Parathyroid adenoma (tissue), 2 donors: ENCODE data around the gene ARHGAP26.

Experiments used
- H2AFZ ChIP-seq: fragments of 300-600 bp; sonication (generic); one replicate; pipeline ENCODE4 v1.7.0; 2017; ENCODE audit warnings: antibody characterized with exemption, mild to moderate bottlenecking
- H3K27ac ChIP-seq: fragments of 300-600 bp; sonication (generic); one replicate; pipeline ENCODE4 v1.7.0; 2017
- H3K27me3 ChIP-seq: fragments of 300-600 bp; sonication (generic); one replicate; pipeline ENCODE4 v1.7.0; 2017; ENCODE audit warnings: low read length; ENCODE audit not compliant: control insufficient read depth, insufficient read depth
- H3K36me3 ChIP-seq: fragments of 300-600 bp; sonication (generic); one replicate; pipeline ENCODE4 v1.7.0; 2017; ENCODE audit warnings: low read length; ENCODE audit not compliant: control insufficient read depth, insufficient read depth
- H3K4me1 ChIP-seq: fragments of 300-600 bp; sonication (generic); one replicate; pipeline ENCODE4 v1.7.0; 2017; ENCODE audit warnings: control low read depth
- H3K4me2 ChIP-seq: fragments of 300-600 bp; sonication (generic); one replicate; pipeline ENCODE4 v1.7.0; 2017; ENCODE audit warnings: low read length
- H3K4me3 ChIP-seq: fragments of 300-600 bp; sonication (generic); one replicate; pipeline ENCODE4 v1.7.0; 2017; ENCODE audit warnings: low read depth, low read length
- H3K79me2 ChIP-seq: fragments of 300-600 bp; sonication (generic); one replicate; pipeline ENCODE4 v1.7.0; 2017; ENCODE audit warnings: control low read depth
- H3K9ac ChIP-seq: fragments of 300-600 bp; sonication (generic); one replicate; pipeline ENCODE4 v1.7.0; 2017; ENCODE audit warnings: mild to moderate bottlenecking
- H3K9me3 ChIP-seq: fragments of 300-600 bp; sonication (generic); one replicate; pipeline ENCODE4 v1.7.0; 2017; ENCODE audit warnings: low read length; ENCODE audit not compliant: control insufficient read depth
- TF ChIP-seq, protein P1 (sequence below): fragments of 300-600 bp; sonication (generic); IDR thresholded peaks from one replicate; pipeline ENCODE4 v1.7.0; 2017; ENCODE audit warnings: antibody characterized with exemption, mild to moderate bottlenecking
- donor health status: primary hyperparathyroidism.

Gene ARHGAP26

DNA sequence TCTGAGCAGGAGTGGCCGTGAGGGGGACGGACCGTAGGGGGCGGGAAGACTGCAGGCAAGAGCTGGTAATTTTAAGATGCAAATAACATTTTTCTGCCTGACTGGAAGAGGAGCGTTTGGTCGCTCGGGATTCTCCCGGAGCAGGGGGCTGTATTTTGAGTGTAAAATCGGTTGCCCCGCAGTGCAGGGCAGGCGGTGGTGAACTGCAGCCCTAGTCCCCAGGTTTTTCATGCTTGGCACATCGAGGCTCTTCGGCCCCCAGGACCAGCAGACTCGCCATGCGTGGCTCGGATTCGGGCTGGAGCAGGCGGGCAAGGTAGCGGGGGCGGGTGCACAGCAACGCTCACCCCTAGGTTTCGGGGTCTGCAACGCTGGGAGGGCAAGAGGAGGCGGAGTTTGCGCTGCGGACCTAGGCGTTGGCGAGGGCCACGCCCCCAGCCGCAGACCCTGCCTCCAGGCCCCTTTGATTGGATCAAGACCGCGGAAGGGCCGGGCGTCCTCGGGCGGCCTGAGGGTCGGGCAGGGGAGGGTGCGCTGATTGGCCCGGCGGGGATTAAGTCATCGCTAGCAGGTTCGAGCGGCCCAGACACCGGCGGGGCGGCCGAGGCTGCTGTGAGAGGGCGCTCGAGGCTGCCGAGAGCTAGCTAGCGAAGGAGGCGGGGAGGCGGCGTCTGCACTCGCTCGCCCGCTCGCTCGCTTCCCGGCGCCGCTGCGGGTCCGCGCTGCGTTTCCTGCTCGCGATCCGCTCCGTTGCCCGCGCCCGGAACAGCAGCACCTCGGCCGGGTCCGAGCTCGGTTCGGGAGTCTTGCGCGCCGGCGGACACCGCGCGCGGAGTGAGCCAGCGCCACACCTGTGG lies at the start of gene ARHGAP26:
Gene ARHGAP26, plus strand, starts transcription at position 585 of the 857 bp plus-strand sequence. CDS start 385 bp downstream, outside the sequence.
- peak within 1 kb of the TSS; percentile 76 for H3K27ac ChIP-seq
- peak within 1 kb of the TSS; percentile 96 for H3K4me2 ChIP-seq
- H2AFZ ChIP-seq: peak within 1 kb of the TSS; percentile 83
- H3K9ac ChIP-seq: no peak within 1 kb of the TSS
- no peaks in the 10 kb centered on the region for H3K36me3 ChIP-seq
- peaks cover 5% of the 10 kb centered on the region for H3K4me1 ChIP-seq
- no peaks in the 10 kb centered on the region for H3K27me3 ChIP-seq
- H3K79me2 ChIP-seq: no peaks in the 10 kb centered on the region
- TF ChIP-seq, protein P1, sequence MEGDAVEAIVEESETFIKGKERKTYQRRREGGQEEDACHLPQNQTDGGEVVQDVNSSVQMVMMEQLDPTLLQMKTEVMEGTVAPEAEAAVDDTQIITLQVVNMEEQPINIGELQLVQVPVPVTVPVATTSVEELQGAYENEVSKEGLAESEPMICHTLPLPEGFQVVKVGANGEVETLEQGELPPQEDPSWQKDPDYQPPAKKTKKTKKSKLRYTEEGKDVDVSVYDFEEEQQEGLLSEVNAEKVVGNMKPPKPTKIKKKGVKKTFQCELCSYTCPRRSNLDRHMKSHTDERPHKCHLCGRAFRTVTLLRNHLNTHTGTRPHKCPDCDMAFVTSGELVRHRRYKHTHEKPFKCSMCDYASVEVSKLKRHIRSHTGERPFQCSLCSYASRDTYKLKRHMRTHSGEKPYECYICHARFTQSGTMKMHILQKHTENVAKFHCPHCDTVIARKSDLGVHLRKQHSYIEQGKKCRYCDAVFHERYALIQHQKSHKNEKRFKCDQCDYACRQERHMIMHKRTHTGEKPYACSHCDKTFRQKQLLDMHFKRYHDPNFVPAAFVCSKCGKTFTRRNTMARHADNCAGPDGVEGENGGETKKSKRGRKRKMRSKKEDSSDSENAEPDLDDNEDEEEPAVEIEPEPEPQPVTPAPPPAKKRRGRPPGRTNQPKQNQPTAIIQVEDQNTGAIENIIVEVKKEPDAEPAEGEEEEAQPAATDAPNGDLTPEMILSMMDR: peak; percentile 24
- peak within 1 kb of the TSS; percentile 85 for H3K4me3 ChIP-seq
- H3K9me3 ChIP-seq: no peaks in the 10 kb centered on the region

GRCh38 chr5:142720641-142721271 lies 49.4 kb upstream of the ARHGAP26 start:
- Histone ChIP-seq H3K4me2 (no peak overlapping the region), H3K27me3 (no peaks in the 10 kb centered on the region), H2AFZ (peak overlapping the region; percentile 56), H3K9me3 (no peaks in the 10 kb centered on the region), H3K4me1 (peaks cover 5% of the 10 kb centered on the region), H3K36me3 (no peaks in the 10 kb centered on the region), H3K4me3 (no peak overlapping the region), H3K27ac (no peak overlapping the region), H3K79me2 (no peaks in the 10 kb centered on the region), H3K9ac (no peak overlapping the region)
- TF ChIP-seq, protein P1: no peak

GRCh38 chr5:142722146-142722545 lies 48.0 kb upstream of the ARHGAP26 start:
- Histone ChIP-seq H3K36me3 (no peaks in the 10 kb centered on the region), H3K79me2 (no peaks in the 10 kb centered on the region), H3K27me3 (no peaks in the 10 kb centered on the region), H2AFZ (no peak overlapping the region), H3K4me2 (no peak overlapping the region), H3K9ac (no peak overlapping the region), H3K4me1 (peaks cover 3% of the 10 kb centered on the region), H3K4me3 (no peak overlapping the region), H3K9me3 (no peaks in the 10 kb centered on the region), H3K27ac (no peak overlapping the region)
- TF ChIP-seq, protein P1: no peak

- H3K27ac ChIP-seq: no peak overlapping the region
- H3K4me3 ChIP-seq: no peak overlapping the region
- TF ChIP-seq, protein P1: no peak
- no peaks in the 10 kb centered on the region for H3K79me2 ChIP-seq
- H3K9me3 ChIP-seq: no peaks in the 10 kb centered on the region
- no peak overlapping the region for H2AFZ ChIP-seq
- no peak overlapping the region for H3K4me2 ChIP-seq
- H3K9ac ChIP-seq: no peak overlapping the region
- no peaks in the 10 kb centered on the region for H3K36me3 ChIP-seq
- H3K27me3 ChIP-seq: no peaks in the 10 kb centered on the region
- no peaks in the 10 kb centered on the region for H3K4me1 ChIP-seq
These were observed 47.3 kb upstream of the ARHGAP26 start for GRCh38 chr5:142722896-142723295.
